Measurements from ENCODE around the gene MYBBP1A. TPM values are rescaled to one million over a fixed set of nuclear protein-coding genes. Genes with fewer than 3 reads are reported as not detected.

The MYBBP1A gene
- total RNA-seq, 1 donor from 2014 or later, result 88.7 TPM

Other genes with a start within 250 kb of the MYBBP1A start
- 78.4 and 83.9 TPM in 2 replicates for gene UBE2G1, start 188.7 kb downstream of the MYBBP1A start, total RNA-seq
- 9.6 and 10.6 TPM in 2 replicates for gene SPNS3, start 121.4 kb downstream of the MYBBP1A start, total RNA-seq
- 0.36 and 0.64 TPM in 2 replicates for gene SPNS2, start 56.5 kb downstream of the MYBBP1A start, total RNA-seq
- gene GGT6, start 5.2 kb upstream of the MYBBP1A start, total RNA-seq, result 0.07 TPM in 1 of 2 replicates, not detected in the other
- not detected in 2 replicates for gene SMTNL2, start 29.1 kb upstream of the MYBBP1A start, total RNA-seq
- not detected in 2 replicates for gene ALOX15, start 86.3 kb upstream of the MYBBP1A start, total RNA-seq
- gene PELP1, start 148.8 kb upstream of the MYBBP1A start, total RNA-seq, result 77.1 and 81.3 TPM in 2 replicates
- gene ARRB2, start 155.2 kb upstream of the MYBBP1A start, total RNA-seq, result 344 and 354 TPM in 2 replicates
- gene MED11, start 176.0 kb upstream of the MYBBP1A start, total RNA-seq, result 21.6 and 23.4 TPM in 2 replicates
- 0.09 TPM in 1 of 2 replicates, not detected in the other for gene ZMYND15, start 184.4 kb upstream of the MYBBP1A start, total RNA-seq
- gene CXCL16, start 184.5 kb upstream of the MYBBP1A start, total RNA-seq, result 0.75 and 0.80 TPM in 2 replicates
- not detected in 2 replicates for gene TM4SF5, start 216.5 kb upstream of the MYBBP1A start, total RNA-seq
- gene VMO1, start 231.0 kb upstream of the MYBBP1A start, total RNA-seq, result 0.27 and 0.41 TPM in 2 replicates
- not detected in 2 replicates for gene GLTPD2, start 233.6 kb upstream of the MYBBP1A start, total RNA-seq
- gene PSMB6, start 240.8 kb upstream of the MYBBP1A start, total RNA-seq, result 153 and 157 TPM in 2 replicates